Nephron (organoid): ENCODE measurements around the gene CERCAM.

ENCODE experiments used
- H3K27ac Mint-ChIP-seq, 3 experiments: 2 replicates each; pipeline ENCODE4 v1.8.0; 2020; ENCODE audit warnings: mixed read lengths in 3 of 3, mild to moderate bottlenecking in 2 of 3, moderate library complexity in 1 of 3
- H3K27me3 Mint-ChIP-seq: 2 replicates; pipeline ENCODE4 v1.8.0; 2021; ENCODE audit warnings: low read depth, mild to moderate bottlenecking, moderate library complexity, mixed read lengths
- H3K36me3 Mint-ChIP-seq: 2 replicates; pipeline ENCODE4 v1.8.0; 2020; ENCODE audit warnings: low read depth, mixed read lengths
- H3K4me1 Mint-ChIP-seq: 2 replicates; pipeline ENCODE4 v1.8.0; 2020; ENCODE audit warnings: mixed read lengths
- H3K4me3 Mint-ChIP-seq, 3 experiments: 2 replicates each; pipeline ENCODE4 v1.8.0; 2020; ENCODE audit warnings: mild to moderate bottlenecking in 3 of 3, mixed read lengths in 3 of 3, moderate library complexity in 2 of 3
- H3K9me3 Mint-ChIP-seq: 2 replicates; pipeline ENCODE4 v1.8.0; 2020; ENCODE audit warnings: mixed read lengths
- CTCF ChIP-seq, 3 experiments: fragments of 200-600 bp; sonication (generic); IDR thresholded peaks; one replicate each; pipeline ENCODE4 v1.5.0; 2021; ENCODE audit warnings: antibody characterized with exemption in 3 of 3; ENCODE audit not compliant: unreplicated experiment in 3 of 3

The CERCAM gene

GRCh38 chr9:128469070-128469469, 48.4 kb downstream of the CERCAM start:
- Mint-ChIP-seq H3K4me3 (no peak overlapping the region), H3K36me3 (peaks cover 28% of the 10 kb centered on the region), H3K27me3 (peaks cover 1% of the 10 kb centered on the region)

GRCh38 chr9:128470560-128470959, 49.9 kb downstream of the CERCAM start:
- TF ChIP-seq CTCF (IDR thresholded peaks at IDR 0.05; ENCODE audit: unreplicated experiment in 3 of 3), result no peak
- Mint-ChIP-seq H3K36me3 (peaks cover 35% of the 10 kb centered on the region), H3K27me3 (peaks cover 3% of the 10 kb centered on the region), H3K4me3 (no peak overlapping the region), H3K27ac (no peak overlapping the region), H3K4me1 (no peaks in the 10 kb centered on the region), H3K9me3 (no peaks in the 10 kb centered on the region)

More at GRCh38 chr9:128469070-128469469, 48.4 kb downstream of the CERCAM start:
- H3K9me3 Mint-ChIP-seq, result no peaks in the 10 kb centered on the region
- H3K27ac Mint-ChIP-seq, result no peak overlapping the region
- H3K4me1 Mint-ChIP-seq, result no peaks in the 10 kb centered on the region
- no peak for TF ChIP-seq CTCF (IDR thresholded peaks at IDR 0.05; ENCODE audit: unreplicated experiment in 3 of 3)

- Mint-ChIP-seq H3K27ac (no peak overlapping the region), H3K27me3 (peaks cover 3% of the 10 kb centered on the region), H3K4me3 (no peak overlapping the region), H3K4me1 (no peaks in the 10 kb centered on the region), H3K36me3 (peaks cover 40% of the 10 kb centered on the region), H3K9me3 (no peaks in the 10 kb centered on the region)
- no peak for TF ChIP-seq CTCF (IDR thresholded peaks at IDR 0.05; ENCODE audit: unreplicated experiment in 3 of 3)
Observed at GRCh38 chr9:128473104-128473503, 52.4 kb downstream of the CERCAM start.

GRCh38 chr9:128475867-128476266, 55.2 kb downstream of the CERCAM start:
- Mint-ChIP-seq H3K27me3 (peaks cover 3% of the 10 kb centered on the region), H3K4me3 (no peak overlapping the region), H3K27ac (no peak overlapping the region), H3K4me1 (no peaks in the 10 kb centered on the region), H3K36me3 (peaks cover 51% of the 10 kb centered on the region), H3K9me3 (no peaks in the 10 kb centered on the region)
- TF ChIP-seq CTCF (IDR thresholded peaks at IDR 0.05; ENCODE audit: unreplicated experiment in 3 of 3), result no peak

- Mint-ChIP-seq H3K27me3 (no peaks in the 10 kb centered on the region), H3K4me3 (no peak overlapping the region), H3K27ac (no peak overlapping the region), H3K36me3 (peaks cover 59% of the 10 kb centered on the region), H3K4me1 (no peaks in the 10 kb centered on the region), H3K9me3 (no peaks in the 10 kb centered on the region)
- TF ChIP-seq CTCF (IDR thresholded peaks at IDR 0.05; ENCODE audit: unreplicated experiment in 3 of 3), result no peak
Observed at GRCh38 chr9:128479262-128479661, 58.6 kb downstream of the CERCAM start.

- no peak for TF ChIP-seq CTCF (IDR thresholded peaks at IDR 0.05; ENCODE audit: unreplicated experiment in 3 of 3)
- H3K4me3 Mint-ChIP-seq, result no peak overlapping the region
- no peak overlapping the region for H3K27ac Mint-ChIP-seq
- no peaks in the 10 kb centered on the region for H3K9me3 Mint-ChIP-seq
- H3K36me3 Mint-ChIP-seq, result peaks cover 66% of the 10 kb centered on the region
- H3K27me3 Mint-ChIP-seq, result no peaks in the 10 kb centered on the region
- no peaks in the 10 kb centered on the region for H3K4me1 Mint-ChIP-seq
Observed at GRCh38 chr9:128481561-128481960, 60.9 kb downstream of the CERCAM start.
